GM15510 (cell line): ENCODE results near the gene DMRT2.

Experiments used
- POLR2A ChIP-seq: IDR thresholded peaks from 3 replicates; pipeline ENCODE4 v1.6.1; 2011; ENCODE audit warnings: borderline replicate concordance; ENCODE audit not compliant: insufficient read length; ENCODE audit errors: extremely low read depth

The DMRT2 gene

GRCh38 chr9:1100945-1101344, 50.8 kb downstream of the DMRT2 start:
- TF ChIP-seq POLR2A = no peak

GRCh38 chr9:1101846-1102641, 51.9 kb downstream of the DMRT2 start:
- no peak for TF ChIP-seq POLR2A

DNA sequence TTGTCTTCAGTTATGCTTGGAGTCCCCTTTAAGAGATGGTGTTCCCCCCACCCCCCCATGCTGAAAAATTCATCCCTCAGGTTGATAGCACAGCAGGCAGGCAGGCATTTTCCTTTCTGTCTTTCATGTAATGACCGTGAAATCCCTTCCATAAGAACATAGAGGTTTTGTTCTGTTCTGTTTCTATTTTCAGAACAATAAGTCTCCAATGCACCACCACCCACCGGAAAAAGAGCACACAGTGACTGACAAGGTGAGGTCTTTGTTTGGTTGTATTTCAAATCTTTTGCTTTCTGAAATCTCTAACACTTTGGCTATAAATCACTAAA, 52.4 kb downstream of the DMRT2 start:
- no peak for TF ChIP-seq POLR2A
